Measurements from ENCODE around the gene CREB3L4. TPM values are rescaled to one million over a fixed set of nuclear protein-coding genes. Genes with fewer than 3 reads are reported as not detected.

The CREB3L4 gene
- total and polyA plus RNA-seq, 2 donors (not counting 3 experiments of a cell fraction or from before 2014, with no cell fraction given) = 8.1 to 12.1 TPM

GRCh38 chr1:153991151-153991630 is 23.5 kb downstream of the CREB3L4 start:
- Histone ChIP-seq H4K20me1 (replicated peaks; ENCODE audit: control insufficient read depth, extremely low read depth, insufficient read depth, low read length) (no peaks in the 10 kb centered on the region), H3K9me1 (replicated peaks; ENCODE audit: control insufficient read depth, extremely low read depth, insufficient read depth, low read length) (no peaks in the 10 kb centered on the region), H3K4me3 (replicated peaks in 1 of 3; ENCODE audit: insufficient read depth in 1 of 3, low read depth in 1 of 3, low read length in 3 of 3) (peak overlapping the region; percentile 15 to 86 (median 79)), H3K27me3 (ENCODE audit: control insufficient read depth in 2 of 2, insufficient read depth in 2 of 2, low read length in 2 of 2) (no peaks in the 10 kb centered on the region), H3K4me1 (ENCODE audit: control insufficient read depth, extremely low read depth, insufficient read depth, low read length) (peaks cover 24% of the 10 kb centered on the region), H3K36me3 (ENCODE audit: control insufficient read depth in 2 of 2, extremely low read depth in 1 of 2, insufficient read depth in 2 of 2, low read length in 2 of 2) (peaks cover 9 to 10% of the 10 kb centered on the region in 2 experiments), H3K79me2 (ENCODE audit: control insufficient read depth, insufficient read depth, low read length) (peaks cover 21% of the 10 kb centered on the region), H3K9me3 (replicated peaks; ENCODE audit: control insufficient read depth, insufficient read depth, low read length) (no peaks in the 10 kb centered on the region), H3K27ac (ENCODE audit: insufficient read depth, low read depth, low read length) (peak overlapping the region; percentile 90), H3K4me2 (ENCODE audit: insufficient read depth, low read length) (peak overlapping the region; percentile 95), H2AFZ (ENCODE audit: low read depth, low read length) (no peak overlapping the region), H3K9ac (replicated peaks; ENCODE audit: extremely low read depth, insufficient read depth, low read length) (peak overlapping the region; percentile 91)
- DNase-seq (ENCODE audit: low read depth, low spot score) (peak; percentile 21), FAIRE-seq (no peak)
- TSS peak; percentile 84 for BruUV-seq (replicated peaks)
- intact Hi-C loops (cut with micrococcal nuclease) (loop anchor here (5.0 to 10.0 kb wide), 3 partner anchors 164 to 1959 kb away; partner anchors contain the start of gene NUP210L), dilution Hi-C loops (cut with MboI; ENCODE audit: extremely low pct_ligation_motif_present, low sequenced_read_pairs) (no loop called here)
- CTCF ChIA-PET = no interaction called here
- TF ChIP-seq GATA2 (IDR thresholded peaks at IDR 0.05; ENCODE audit: insufficient read depth, insufficient read length, low read depth, low read length) (no peak), MAX (IDR thresholded peaks at IDR 0.05; ENCODE audit: insufficient read depth, insufficient read length) (no peak), CTCF (IDR thresholded peaks at IDR 0.05; ENCODE audit: extremely low read depth in 1 of 2, insufficient read depth in 1 of 2, low read depth in 1 of 2, low read length in 2 of 2) (no peak), POLR2AphosphoS5 (IDR thresholded peaks at IDR 0.05; ENCODE audit: insufficient read depth, low read depth, low read length) (no peak), JUN (IDR thresholded peaks at IDR 0.05; ENCODE audit: borderline replicate concordance, insufficient read depth, insufficient read length, low read depth) (no peak), MYC (IDR thresholded peaks at IDR 0.05; ENCODE audit: low read depth, low read length) (no peak), POLR2A (IDR thresholded peaks at IDR 0.05; ENCODE audit: low read depth, low read length) (no peak), FOS (IDR thresholded peaks at IDR 0.05; ENCODE audit: borderline replicate concordance, insufficient read depth, low read length) (no peak), EZH2 (IDR thresholded peaks at IDR 0.05; ENCODE audit: borderline replicate concordance, low read depth, low read length, severe bottlenecking) (no peak)
- POLR2A ChIA-PET = interaction anchor here (0.9 to 1.4 kb wide), 3 partner anchors 24 to 229 kb away, joined by 3 to 8 read pairs (median 3); partner anchors contain the start of genes CREB3L4 and UBAP2L

Data from endothelial cell of umbilical vein (primary cell).